ENCODE data around the gene PPL.

PPL gene

GRCh38 chr16:4864728-4865127, 72.2 kb downstream of the PPL start:
- H3K9ac ChIP-seq (ENCODE audit: low read depth, low read length), result no peak overlapping the region
- no peaks in the 10 kb centered on the region for H3K4me1 ChIP-seq (ENCODE audit: insufficient read depth, low read length)
- TF ChIP-seq CTCF (IDR thresholded peaks at IDR 0.05; ENCODE audit: borderline replicate concordance, extremely low read depth, low read length, poor library complexity, severe bottlenecking) (no peak), EZH2 (IDR thresholded peaks at IDR 0.05; ENCODE audit: borderline replicate concordance, low read depth, low read length, severe bottlenecking) (no peak)
- no peak overlapping the region for H3K27ac ChIP-seq (ENCODE audit: low read length)
- H3K9me3 ChIP-seq (ENCODE audit: insufficient read depth, low read length, severe bottlenecking), result no peaks in the 10 kb centered on the region
- H3K27me3 ChIP-seq (ENCODE audit: insufficient read depth, low read length, poor library complexity), result no peaks in the 10 kb centered on the region
- H3K36me3 ChIP-seq (ENCODE audit: insufficient read depth, low read length), result peaks cover 81% of the 10 kb centered on the region
- H4K20me1 ChIP-seq (ENCODE audit: insufficient read depth, low read length), result peaks cover 62% of the 10 kb centered on the region
- peaks cover 89% of the 10 kb centered on the region for H3K79me2 ChIP-seq (ENCODE audit: insufficient read depth, low read length)
- no peak for DNase-seq
- ATAC-seq (ENCODE audit: insufficient read depth, low read depth), result no peak
- H3K4me2 ChIP-seq (ENCODE audit: insufficient read depth, low read length), result no peak overlapping the region
- H2AFZ ChIP-seq (ENCODE audit: low read depth, low read length), result no peak overlapping the region
- H3K4me3 ChIP-seq (ENCODE audit: low read depth in 1 of 2, low read length in 2 of 2), result no peak overlapping the region

GRCh38 chr16:4862639-4863038, 74.3 kb downstream of the PPL start:
- Histone ChIP-seq H3K9me3 (ENCODE audit: insufficient read depth, low read length, severe bottlenecking) (no peaks in the 10 kb centered on the region), H3K27ac (ENCODE audit: low read length) (no peak overlapping the region), H3K27me3 (ENCODE audit: insufficient read depth, low read length, poor library complexity) (no peaks in the 10 kb centered on the region), H3K4me2 (ENCODE audit: insufficient read depth, low read length) (no peak overlapping the region), H4K20me1 (ENCODE audit: insufficient read depth, low read length) (peaks cover 48% of the 10 kb centered on the region), H3K4me3 (ENCODE audit: low read depth in 1 of 2, low read length in 2 of 2) (no peak overlapping the region), H3K79me2 (ENCODE audit: insufficient read depth, low read length) (peaks cover 72% of the 10 kb centered on the region), H2AFZ (ENCODE audit: low read depth, low read length) (no peak overlapping the region), H3K9ac (ENCODE audit: low read depth, low read length) (no peak overlapping the region), H3K36me3 (ENCODE audit: insufficient read depth, low read length) (peaks cover 81% of the 10 kb centered on the region), H3K4me1 (ENCODE audit: insufficient read depth, low read length) (no peaks in the 10 kb centered on the region)
- ATAC-seq (ENCODE audit: insufficient read depth, low read depth) (no peak), DNase-seq (no peak)
- TF ChIP-seq CTCF (IDR thresholded peaks at IDR 0.05; ENCODE audit: borderline replicate concordance, extremely low read depth, low read length, poor library complexity, severe bottlenecking), result no peak
- no peak for TF ChIP-seq EZH2 (IDR thresholded peaks at IDR 0.05; ENCODE audit: borderline replicate concordance, low read depth, low read length, severe bottlenecking)

GRCh38 chr16:4860727-4861342, 76.1 kb downstream of the PPL start:
- no peak for TF ChIP-seq CTCF (IDR thresholded peaks at IDR 0.05; ENCODE audit: borderline replicate concordance, extremely low read depth, low read length, poor library complexity, severe bottlenecking)
- no peak for TF ChIP-seq EZH2 (IDR thresholded peaks at IDR 0.05; ENCODE audit: borderline replicate concordance, low read depth, low read length, severe bottlenecking)
- DNase-seq (no peak), ATAC-seq (ENCODE audit: insufficient read depth, low read depth) (no peak)
- Histone ChIP-seq H4K20me1 (ENCODE audit: insufficient read depth, low read length) (peaks cover 37% of the 10 kb centered on the region), H3K27me3 (ENCODE audit: insufficient read depth, low read length, poor library complexity) (no peaks in the 10 kb centered on the region), H3K4me1 (ENCODE audit: insufficient read depth, low read length) (no peaks in the 10 kb centered on the region), H3K4me3 (ENCODE audit: low read depth in 1 of 2, low read length in 2 of 2) (no peak overlapping the region), H2AFZ (ENCODE audit: low read depth, low read length) (no peak overlapping the region), H3K27ac (ENCODE audit: low read length) (no peak overlapping the region), H3K36me3 (ENCODE audit: insufficient read depth, low read length) (peaks cover 88% of the 10 kb centered on the region), H3K79me2 (ENCODE audit: insufficient read depth, low read length) (peaks cover 61% of the 10 kb centered on the region), H3K4me2 (ENCODE audit: insufficient read depth, low read length) (no peak overlapping the region), H3K9ac (ENCODE audit: low read depth, low read length) (no peak overlapping the region), H3K9me3 (ENCODE audit: insufficient read depth, low read length, severe bottlenecking) (no peaks in the 10 kb centered on the region)

Data from DND-41 (cell line).